SK-N-SH (cell line): ENCODE results near the gene MCEMP1. TPM values are rescaled to one million over a fixed set of nuclear protein-coding genes. Genes with fewer than 3 reads are reported as not detected.

Source experiments
- CTCF ChIA-PET: fragments of 300-600, 350-600 bp; formaldehyde crosslinking; extraction: SDS; loops from one replicate; lab custom pipeline; 2021; lab: Yijun Ruan, JAX
- POLR2A ChIA-PET: fragments of 350-600 bp; sonication (Branson Sonifier 250); formaldehyde crosslinking; extraction: SDS; loops from one replicate; lab custom pipeline; 2020; ENCODE audit warnings: antibody characterized with exemption, inconsistent platforms; lab: Yijun Ruan, JAX
- DNase-seq: peaks from one replicate; pipeline ENCODE4 v3.0.0; 2012
- H2AFZ ChIP-seq: fragments of 200-600 bp; sonication (generic); 2 replicates; pipeline ENCODE4 v1.8.1; 2016; ENCODE audit warnings: antibody characterized with exemption, mild to moderate bottlenecking, low read depth
- H3F3A ChIP-seq: fragments of 200-600 bp; sonication (generic); replicated peaks from 2 replicates; pipeline ENCODE3; 2016; ENCODE audit warnings: antibody characterized with exemption, mild to moderate bottlenecking; ENCODE audit not compliant: insufficient read depth
- H3K27ac ChIP-seq, 2 experiments: fragments of 200-500 bp in 1 of 2; fragments of 200-600 bp in 1 of 2; sonication (Bioruptor generic) in 1 of 2; sonication (generic), shearing (Covaris generic) in 1 of 2; 2 replicates each; pipeline versions ENCODE4 v1.5.1 to v1.6.1; 2014 to 2016; ENCODE audit warnings: low read depth in 2 of 2, inconsistent platforms in 1 of 2, low read length in 1 of 2, mild to moderate bottlenecking in 1 of 2, mixed read lengths in 1 of 2
- H3K27me3 ChIP-seq: fragments of 200-600 bp; sonication (generic), shearing (Covaris generic); 2 replicates; pipeline ENCODE4 v1.6.1; 2016; ENCODE audit warnings: mixed run types; ENCODE audit not compliant: insufficient read depth
- H3K36me3 ChIP-seq, 2 experiments: fragments of 200-500 bp in 1 of 2; fragments of 200-600 bp in 1 of 2; sonication (Bioruptor generic) in 1 of 2; sonication (generic) in 1 of 2; replicated peaks in 1 of 2; 2 replicates each; pipeline versions ENCODE3 to v1.5.1; 2014 to 2016; ENCODE audit warnings: low read length in 1 of 2, mild to moderate bottlenecking in 1 of 2; ENCODE audit not compliant: insufficient read depth in 2 of 2, control insufficient read depth in 1 of 2
- H3K4me1 ChIP-seq, 2 experiments: fragments of 200-500 bp in 1 of 2; fragments of 200-600 bp in 1 of 2; sonication (Bioruptor generic) in 1 of 2; sonication (generic), shearing (Covaris generic) in 1 of 2; 2 replicates each; pipeline versions ENCODE4 v1.5.1 to v1.6.1; 2014 to 2016; ENCODE audit warnings: low read depth in 1 of 2, low read length in 1 of 2, mixed run types in 1 of 2; ENCODE audit not compliant: insufficient read depth in 2 of 2, control insufficient read depth in 1 of 2
- H3K4me2 ChIP-seq: fragments of 200-600 bp; sonication (generic), shearing (Covaris generic); 2 replicates; pipeline ENCODE4 v1.6.1; 2017; ENCODE audit warnings: mixed run types
- H3K4me3 ChIP-seq, 2 experiments: fragments of 200-500 bp in 1 of 2; fragments of 200-600 bp in 1 of 2; sonication (Bioruptor generic) in 1 of 2; sonication (generic), shearing (Covaris generic) in 1 of 2; 2 replicates each; pipeline versions ENCODE4 v1.5.1 to v1.8.1; 2014 to 2016; ENCODE audit warnings: low read depth in 2 of 2, inconsistent platforms in 1 of 2, low read length in 1 of 2, mild to moderate bottlenecking in 1 of 2, mixed read lengths in 1 of 2, moderate library complexity in 1 of 2
- H3K79me2 ChIP-seq: fragments of 200-600 bp; sonication (generic); 2 replicates; pipeline ENCODE4 v1.8.1; 2017; ENCODE audit warnings: mild to moderate bottlenecking; ENCODE audit not compliant: insufficient read depth
- H3K9ac ChIP-seq: fragments of 200-600 bp; sonication (generic); 2 replicates; pipeline ENCODE4 v1.6.1; 2017; ENCODE audit warnings: mixed run types
- H3K9me2 ChIP-seq: fragments of 200-600 bp; sonication (generic); 2 replicates; pipeline ENCODE4 v1.6.1; 2017; ENCODE audit warnings: mixed run types
- H3K9me3 ChIP-seq: fragments of 200-600 bp; sonication (generic); 2 replicates; pipeline ENCODE4 v1.6.1; 2017; ENCODE audit warnings: mixed run types, mild to moderate bottlenecking, moderate library complexity
- H4K20me1 ChIP-seq: fragments of 200-600 bp; sonication (generic); 2 replicates; pipeline ENCODE4 v1.6.1; 2017; ENCODE audit warnings: mild to moderate bottlenecking, mixed run types; ENCODE audit not compliant: insufficient read depth
- CTCF ChIP-seq: fragments of 200-600 bp; sonication (generic); IDR thresholded peaks from 2 replicates; pipeline ENCODE4 v1.6.1; 2017; ENCODE audit warnings: antibody characterized with exemption, mild to moderate bottlenecking, moderate library complexity
- ELF1 ChIP-seq: IDR thresholded peaks from 2 replicates; pipeline ENCODE4 v1.4.0; 2012
- FOXJ3 ChIP-seq: sonication (generic); formaldehyde crosslinking; IDR thresholded peaks from 2 replicates; pipeline ENCODE4 v1.5.1; 2020; ENCODE audit warnings: mild to moderate bottlenecking, missing genetic modification reagents
- FOXM1 ChIP-seq: IDR thresholded peaks from 2 replicates; pipeline ENCODE4 v1.4.0; 2012; ENCODE audit warnings: low read depth, mild to moderate bottlenecking
- JUND ChIP-seq: IDR thresholded peaks from 2 replicates; pipeline ENCODE4 v1.4.0; 2012
- MEF2A ChIP-seq: IDR thresholded peaks from 2 replicates; pipeline ENCODE4 v1.4.0; 2012; ENCODE audit warnings: low read depth, borderline replicate concordance
- MXI1 ChIP-seq: IDR thresholded peaks from 2 replicates; pipeline ENCODE4 v1.6.1; 2012; ENCODE audit warnings: mild to moderate bottlenecking, low read depth, low read length, improper control_type of control experiment
- PBX3 ChIP-seq: IDR thresholded peaks from 2 replicates; pipeline ENCODE4; 2012
- POLR2AphosphoS5 ChIP-seq: IDR thresholded peaks from 2 replicates; pipeline ENCODE4 v1.6.1; 2012; ENCODE audit warnings: low read depth, low read length
- RCOR1 ChIP-seq: fragments of 150-350 bp; IDR thresholded peaks from 2 replicates; pipeline ENCODE4 v1.6.1; 2017; ENCODE audit warnings: antibody characterized with exemption, low read length
- SIN3A ChIP-seq: IDR thresholded peaks from 2 replicates; pipeline ENCODE4 v1.6.1; 2012; ENCODE audit warnings: low read depth, mild to moderate bottlenecking, low read length, moderate library complexity, borderline replicate concordance
- SMC3 ChIP-seq: IDR thresholded peaks from 2 replicates; pipeline ENCODE4 v1.6.1; 2012; ENCODE audit warnings: low read depth, low read length, improper control_type of control experiment
- TAF1 ChIP-seq: IDR thresholded peaks from 2 replicates; pipeline ENCODE4 v1.6.1; 2012; ENCODE audit warnings: low read depth, mild to moderate bottlenecking, low read length, moderate library complexity, borderline replicate concordance
- TCF12 ChIP-seq: IDR thresholded peaks from 2 replicates; pipeline ENCODE4 v1.4.0; 2012
- TEAD4 ChIP-seq: IDR thresholded peaks from 2 replicates; pipeline ENCODE4 v1.4.0; 2012; ENCODE audit warnings: mild to moderate bottlenecking, borderline replicate concordance; ENCODE audit not compliant: insufficient read depth
- USF1 ChIP-seq: IDR thresholded peaks from 2 replicates; pipeline ENCODE4 v1.4.0; 2012; ENCODE audit warnings: low read depth, borderline replicate concordance
- ZBTB33 ChIP-seq: IDR thresholded peaks from 2 replicates; pipeline ENCODE4 v1.4.0; 2012; ENCODE audit warnings: low read depth, borderline replicate concordance
- WGBS: methylation state at CpG from one replicate; pipeline ENCODE4 v1.1.6; 2017; ENCODE audit warnings: low lambda C conversion rate; 5-methylcytosine and 5-hydroxymethylcytosine counted together
- polyA plus RNA-seq, 3 experiments: library from polyadenylated mRNA; depleted of rRNA; stranded (reverse); fragments of >200 nt; gene quantifications; 2 replicates each; pipeline ENCODE4 v1.2.3, GENCODE V29; 2012

MCEMP1 gene
- polyA plus RNA-seq, 1 of the 3 experiments (the other 2 are of a cell fraction), result not detected

- TF ChIP-seq CTCF (no peak), MEF2A (no peak), SIN3A (no peak), TEAD4 (no peak), SMC3 (no peak)
Measured at GRCh38 chr19:7706955-7707456, 30.1 kb downstream of the MCEMP1 start (continued).

- WGBS, result 7% methylated on average over 10 of the region's 10 CpGs
- Histone ChIP-seq H4K20me1 (no peaks in the 10 kb centered on the region), H3K4me3 (no peak overlapping the region), H3K27ac (no peak overlapping the region), H3K36me3 (no peaks in the 10 kb centered on the region), H3K4me2 (no peak overlapping the region), H2AFZ (no peak overlapping the region), H3F3A (no peaks in the 10 kb centered on the region), H3K9me3 (no peaks in the 10 kb centered on the region), H3K27me3 (peaks cover 46% of the 10 kb centered on the region), H3K9me2 (no peaks in the 10 kb centered on the region)
- POLR2A ChIA-PET, result no interaction called here
- no peak for DNase-seq
- CTCF ChIA-PET, result interaction anchor here (1.4 kb wide), 1 partner anchor 29 kb away, joined by 4 read pairs; the partner anchor contains the start of gene TRAPPC5
- TF ChIP-seq MEF2A (no peak), TAF1 (no peak), FOXM1 (no peak), JUND (no peak), TEAD4 (no peak), ELF1 (no peak), TCF12 (no peak), RCOR1 (no peak), FOXJ3 (no peak), ZBTB33 (no peak), MXI1 (no peak), USF1 (no peak), PBX3 (no peak), POLR2AphosphoS5 (no peak)
- TF ChIP-seq, all 33 proteins: peak for 0
- no peaks in the 10 kb centered on the region for H3K4me1 ChIP-seq
- no peaks in the 10 kb centered on the region for H3K79me2 ChIP-seq
- no peak overlapping the region for H3K9ac ChIP-seq
Measured at GRCh38 chr19:7709932-7710460, 33.1 kb downstream of the MCEMP1 start.
